Activated naive CD4-positive, alpha-beta T cell treated with anti-CD3 and anti-CD28 coated beads, Interleukin-2, amount 50 U/mL, for 24 hours (primary cell): ENCODE measurements around the gene TMEM127.
"Not testable (repeated sequence)": the region's sequence is repeated elsewhere in the genome, so short reads cannot be mapped to it uniquely, and the experiment has no call there.

ENCODE experiments used
- H3K27ac Mint-ChIP-seq: one replicate; pipeline ENCODE4 v1.8.0; 2021; ENCODE audit warnings: mild to moderate bottlenecking, mixed read lengths
- H3K27me3 Mint-ChIP-seq: one replicate; pipeline ENCODE4 v1.8.0; 2021; ENCODE audit warnings: mixed read lengths
- H3K36me3 Mint-ChIP-seq: one replicate; pipeline ENCODE4 v1.8.0; 2021; ENCODE audit warnings: mixed read lengths
- H3K4me1 Mint-ChIP-seq: one replicate; pipeline ENCODE4 v1.8.0; 2021; ENCODE audit warnings: mixed read lengths
- H3K4me3 Mint-ChIP-seq: one replicate; pipeline ENCODE4 v1.8.0; 2021; ENCODE audit warnings: mild to moderate bottlenecking, mixed read lengths
- H3K9me3 Mint-ChIP-seq: one replicate; pipeline ENCODE4 v1.8.0; 2021; ENCODE audit warnings: mixed read lengths

TMEM127 gene

GRCh38 chr2:96273763-96274162, 8.0 kb upstream of the TMEM127 start:
- Mint-ChIP-seq H3K4me3 (no peak overlapping the region), H3K4me1 (peaks cover 3% of the 10 kb centered on the region), H3K9me3 (no peaks in the 10 kb centered on the region), H3K27ac (no peak overlapping the region), H3K27me3 (no peaks in the 10 kb centered on the region), H3K36me3 (peaks cover 6% of the 10 kb centered on the region)

- Mint-ChIP-seq H3K4me1 (peaks cover 16% of the 10 kb centered on the region), H3K9me3 (no peaks in the 10 kb centered on the region), H3K4me3 (no peak overlapping the region), H3K36me3 (peaks cover 11% of the 10 kb centered on the region), H3K27ac (no peak overlapping the region), H3K27me3 (no peaks in the 10 kb centered on the region)
These were observed 6.2 kb upstream of the TMEM127 start for GRCh38 chr2:96271995-96272394.

DNA sequence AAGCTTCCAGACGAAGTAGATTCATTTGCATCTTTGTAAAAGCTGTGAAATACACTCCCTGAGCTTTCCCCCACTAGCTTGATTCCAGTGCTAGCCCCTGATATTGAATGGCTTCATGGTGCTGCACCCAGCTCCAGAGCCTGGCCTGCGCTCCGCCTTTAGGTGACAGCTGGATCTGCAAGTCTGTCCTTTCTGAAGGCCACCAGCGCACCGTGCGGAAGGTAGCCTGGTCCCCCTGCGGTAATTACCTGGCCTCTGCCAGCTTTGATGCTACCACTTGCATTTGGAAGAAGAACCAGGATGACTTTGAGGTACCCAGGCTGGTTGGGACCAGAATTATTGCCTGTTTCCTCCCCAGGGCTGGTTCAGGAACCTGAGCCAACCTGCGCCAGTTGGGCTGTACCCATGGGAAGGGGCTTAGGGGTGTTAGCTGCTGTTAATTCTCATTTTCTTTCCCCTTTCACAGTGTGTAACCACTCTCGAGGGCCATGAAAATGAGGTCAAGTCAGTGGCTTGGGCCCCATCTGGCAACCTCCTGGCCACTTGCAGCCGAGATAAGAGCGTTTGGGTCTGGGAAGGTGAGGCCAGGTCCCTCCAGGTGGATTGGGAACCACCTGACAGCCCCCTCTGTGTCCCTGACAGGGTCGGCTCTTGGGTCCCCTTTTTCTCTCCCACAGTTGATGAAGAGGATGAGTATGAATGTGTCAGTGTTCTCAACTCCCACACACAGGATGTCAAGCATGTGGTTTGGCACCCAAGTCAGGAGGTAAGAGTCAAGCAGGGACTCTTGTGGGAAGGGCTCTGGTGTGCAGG, 1.6 kb upstream of the TMEM127 start:
- H3K36me3 Mint-ChIP-seq: peaks cover 11% of the 10 kb centered on the region
- peaks cover 43% of the 10 kb centered on the region for H3K4me1 Mint-ChIP-seq
- H3K27ac Mint-ChIP-seq: peak overlapping the region; percentile 93
- H3K4me3 Mint-ChIP-seq: peak overlapping the region; percentile 97
- no peaks in the 10 kb centered on the region for H3K27me3 Mint-ChIP-seq
- H3K9me3 Mint-ChIP-seq: no peaks in the 10 kb centered on the region

- Mint-ChIP-seq H3K27ac (peak overlapping the region; percentile 46), H3K4me1 (peaks cover 60% of the 10 kb centered on the region), H3K36me3 (peaks cover 11% of the 10 kb centered on the region), H3K27me3 (no peaks in the 10 kb centered on the region), H3K4me3 (peak overlapping the region; percentile 97), H3K9me3 (no peaks in the 10 kb centered on the region)
These were observed 403 bp downstream of the TMEM127 start for GRCh38 chr2:96265349-96265839.

DNA sequence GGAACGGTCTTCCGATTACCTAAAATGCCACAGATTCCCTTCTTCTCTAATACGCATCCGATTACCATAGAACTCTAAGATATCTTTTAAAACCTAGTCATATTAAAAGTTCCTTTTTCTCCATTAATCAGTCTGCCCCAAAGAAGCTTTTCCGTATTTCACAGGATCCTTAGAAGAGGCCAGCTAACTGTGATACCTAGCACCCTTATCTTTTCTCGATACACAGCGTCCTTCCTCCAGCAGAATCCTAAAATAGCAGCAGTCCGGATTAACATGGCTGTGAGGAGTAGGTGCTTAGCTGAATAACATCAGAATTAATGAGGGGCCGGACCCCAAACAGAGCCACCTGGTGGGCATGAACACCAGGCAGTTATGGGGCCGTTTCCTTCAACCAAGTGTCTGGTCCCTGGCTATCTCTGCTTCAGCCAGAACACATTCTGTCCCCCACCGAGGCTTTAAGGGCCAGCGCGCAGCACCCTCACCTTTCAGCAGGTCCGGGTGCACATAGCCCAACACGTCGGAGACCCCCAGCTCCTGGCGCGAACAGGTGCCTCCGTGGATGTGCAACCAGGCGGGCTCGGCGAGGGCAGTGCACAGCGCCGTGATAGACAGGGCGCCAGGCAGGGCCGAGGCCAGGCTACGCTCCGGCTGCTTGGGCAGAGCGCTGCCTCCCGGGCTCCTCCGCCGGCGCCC, 995 bp downstream of the TMEM127 start:
- peaks cover 11% of the 10 kb centered on the region for H3K36me3 Mint-ChIP-seq
- no peaks in the 10 kb centered on the region for H3K9me3 Mint-ChIP-seq
- peak overlapping the region; percentile 91 for H3K4me3 Mint-ChIP-seq
- peak overlapping the region; percentile 74 for H3K27ac Mint-ChIP-seq
- H3K27me3 Mint-ChIP-seq: no peaks in the 10 kb centered on the region
- H3K4me1 Mint-ChIP-seq: peaks cover 66% of the 10 kb centered on the region

GRCh38 chr2:96264086-96264485, 1.7 kb downstream of the TMEM127 start:
- Mint-ChIP-seq H3K4me1 (peaks cover 73% of the 10 kb centered on the region), H3K36me3 (peaks cover 11% of the 10 kb centered on the region), H3K27ac (no peak overlapping the region), H3K9me3 (no peaks in the 10 kb centered on the region), H3K27me3 (no peaks in the 10 kb centered on the region), H3K4me3 (peak overlapping the region; percentile 91)

DNA sequence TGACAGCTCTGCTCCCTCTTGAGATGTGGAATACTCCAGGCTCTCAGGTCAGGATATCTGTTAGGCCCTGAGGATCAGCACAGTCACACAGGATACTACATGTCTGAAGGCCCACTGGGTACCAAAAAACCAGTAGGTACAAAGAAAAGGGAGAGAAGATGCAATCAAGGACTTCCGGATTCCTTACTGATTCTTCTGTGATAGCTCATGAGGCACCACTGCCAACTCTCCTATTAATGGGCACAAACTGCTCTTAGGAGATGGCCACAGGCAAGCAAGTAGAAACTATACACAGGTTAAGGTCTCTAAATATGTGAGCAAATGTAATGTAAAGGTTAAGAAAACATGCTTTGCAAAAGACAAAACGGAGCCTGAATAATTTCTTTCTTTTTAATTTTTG, 3.5 kb downstream of the TMEM127 start:
- H3K27ac Mint-ChIP-seq: no peak overlapping the region
- no peaks in the 10 kb centered on the region for H3K9me3 Mint-ChIP-seq
- H3K27me3 Mint-ChIP-seq: no peaks in the 10 kb centered on the region
- no peak overlapping the region for H3K4me3 Mint-ChIP-seq
- peaks cover 78% of the 10 kb centered on the region for H3K4me1 Mint-ChIP-seq
- H3K36me3 Mint-ChIP-seq: peaks cover 2% of the 10 kb centered on the region

GRCh38 chr2:96261328-96262003, 4.3 kb downstream of the TMEM127 start:
- Mint-ChIP-seq H3K27me3 (no peaks in the 10 kb centered on the region), H3K27ac (no peak overlapping the region), H3K9me3 (no peaks in the 10 kb centered on the region), H3K4me3 (peak overlapping the region; percentile 1), H3K4me1 (peaks cover 80% of the 10 kb centered on the region), H3K36me3 (peaks cover 1% of the 10 kb centered on the region)

DNA sequence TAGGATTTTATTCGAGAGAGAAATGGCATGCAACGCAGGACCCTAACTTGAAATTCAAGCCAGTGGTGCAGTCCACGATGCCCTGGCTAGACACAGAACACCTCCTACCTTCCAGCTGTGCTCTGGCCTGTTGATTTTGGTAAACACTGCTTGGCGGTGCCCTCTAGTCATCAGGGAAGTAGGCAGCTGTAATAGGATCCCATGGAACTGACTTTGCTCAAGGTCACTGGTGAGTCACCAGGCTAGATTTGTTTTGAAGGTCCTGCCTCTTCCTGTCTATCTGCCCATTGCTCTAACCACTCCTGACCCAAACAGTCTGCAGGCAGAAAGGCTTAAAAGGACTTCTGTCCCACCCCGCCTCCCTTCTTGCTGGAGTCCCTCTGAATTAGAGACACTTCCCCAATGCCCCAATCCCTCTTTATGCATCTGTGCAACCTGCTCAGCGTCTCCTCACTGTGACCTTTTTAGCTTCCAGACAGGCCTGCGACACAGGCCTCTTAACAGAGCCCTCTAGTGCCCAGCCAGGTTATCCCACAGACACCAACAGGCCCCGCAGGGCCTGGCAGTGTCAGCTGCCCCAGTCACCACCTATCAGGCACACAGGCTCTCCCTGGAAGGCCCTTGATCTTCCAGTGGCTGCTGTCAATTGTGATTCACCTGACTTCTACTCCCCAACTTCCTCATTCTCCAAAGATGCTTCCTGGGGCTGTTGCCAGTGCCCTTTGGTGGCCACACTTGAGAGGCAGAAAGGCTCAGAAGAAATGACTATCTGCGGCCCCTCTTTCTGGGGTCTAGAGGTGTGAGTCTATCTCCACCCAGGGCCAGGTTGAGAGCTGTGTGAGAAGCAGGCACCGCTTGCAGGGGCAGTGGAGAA, 5.2 kb downstream of the TMEM127 start:
- peak overlapping the region; percentile 65 for H3K27ac Mint-ChIP-seq
- no peaks in the 10 kb centered on the region for H3K36me3 Mint-ChIP-seq
- no peaks in the 10 kb centered on the region for H3K27me3 Mint-ChIP-seq
- H3K4me1 Mint-ChIP-seq: peaks cover 82% of the 10 kb centered on the region
- H3K9me3 Mint-ChIP-seq: no peaks in the 10 kb centered on the region
- peak overlapping the region; percentile 23 for H3K4me3 Mint-ChIP-seq

DNA sequence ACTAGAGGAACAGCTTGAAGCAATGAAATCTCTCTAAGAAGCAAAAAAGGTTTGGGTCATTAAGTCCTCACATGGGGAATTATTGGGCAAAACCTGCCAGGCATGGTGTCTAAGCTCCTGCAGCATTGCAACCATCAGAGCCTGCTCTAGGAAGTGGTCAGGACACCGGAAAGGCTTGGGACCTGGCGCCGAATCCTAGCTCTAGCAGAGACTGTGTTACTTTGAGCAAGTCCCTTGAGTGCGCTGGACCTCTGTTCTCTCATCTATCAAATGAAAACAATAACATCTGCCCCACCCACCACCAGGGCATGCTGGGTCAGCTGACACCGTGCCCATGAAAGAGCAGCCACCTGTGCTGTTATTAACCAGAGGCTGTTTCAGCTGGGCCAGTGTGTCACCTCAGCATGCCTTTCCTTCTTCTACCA, 6.3 kb downstream of the TMEM127 start:
- no peak overlapping the region for H3K4me3 Mint-ChIP-seq
- peaks cover 3% of the 10 kb centered on the region for H3K36me3 Mint-ChIP-seq
- peak overlapping the region; percentile 51 for H3K27ac Mint-ChIP-seq
- no peaks in the 10 kb centered on the region for H3K9me3 Mint-ChIP-seq
- no peaks in the 10 kb centered on the region for H3K27me3 Mint-ChIP-seq
- H3K4me1 Mint-ChIP-seq: peaks cover 86% of the 10 kb centered on the region

- peaks cover 3% of the 10 kb centered on the region for H3K36me3 Mint-ChIP-seq
- H3K4me1 Mint-ChIP-seq: peaks cover 79% of the 10 kb centered on the region
These were observed 7.4 kb downstream of the TMEM127 start for GRCh38 chr2:96258166-96259022.

DNA sequence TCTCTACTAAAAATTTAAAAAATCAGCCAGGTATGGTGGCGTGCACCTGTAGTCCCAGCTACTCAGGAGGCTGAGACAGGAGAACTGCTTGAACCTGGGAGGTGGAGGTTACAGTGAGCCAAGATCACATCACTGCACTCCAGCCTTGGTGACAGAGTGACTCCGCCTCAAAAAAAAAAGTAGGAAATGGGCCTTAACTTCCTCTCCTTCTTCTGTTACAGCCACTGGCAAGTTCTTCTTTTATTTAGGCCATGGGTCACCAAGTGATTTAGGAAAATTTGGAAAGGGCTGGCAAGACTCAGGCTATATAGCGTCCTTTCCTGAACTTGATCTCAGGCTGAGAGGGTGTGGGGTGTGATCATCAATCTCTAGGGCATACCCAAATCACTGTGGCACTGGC, 8.1 kb downstream of the TMEM127 start:
- H3K27ac Mint-ChIP-seq: peak overlapping the region; percentile 51
- H3K4me3 Mint-ChIP-seq, H3K36me3 Mint-ChIP-seq, H3K9me3 Mint-ChIP-seq, H3K27me3 Mint-ChIP-seq: not testable (repeated sequence)
- H3K4me1 Mint-ChIP-seq: peaks cover 76% of the 10 kb centered on the region

More at GRCh38 chr2:96258166-96259022, 7.4 kb downstream of the TMEM127 start:
- Mint-ChIP-seq H3K27me3 (no peaks in the 10 kb centered on the region), H3K9me3 (no peaks in the 10 kb centered on the region), H3K4me3 (no peak overlapping the region), H3K27ac (peak overlapping the region; percentile 51)

- Mint-ChIP-seq H3K36me3 (peaks cover 3% of the 10 kb centered on the region), H3K27me3 (no peaks in the 10 kb centered on the region), H3K4me3 (peak overlapping the region; percentile 56), H3K4me1 (peaks cover 66% of the 10 kb centered on the region), H3K27ac (peak overlapping the region; percentile 84), H3K9me3 (no peaks in the 10 kb centered on the region)
These were observed 9.1 kb downstream of the TMEM127 start for GRCh38 chr2:96256611-96257113.

GRCh38 chr2:96254571-96254970, 11.2 kb downstream of the TMEM127 start:
- Mint-ChIP-seq H3K4me3 (no peak overlapping the region), H3K9me3 (no peaks in the 10 kb centered on the region), H3K36me3 (peaks cover 3% of the 10 kb centered on the region), H3K4me1 (peaks cover 47% of the 10 kb centered on the region), H3K27ac (peak overlapping the region; percentile 51), H3K27me3 (no peaks in the 10 kb centered on the region)
